Sigmoid colon (tissue), 4 donors: ENCODE data around the gene PDE11A.

Experiments
- EP300 ChIP-seq, 4 donors: sonication (generic); formaldehyde crosslinking; IDR thresholded peaks; one replicate each; pipeline ENCODE4 v1.6.1; 2017; ENCODE audit warnings: antibody characterized with exemption in 4 of 4
- POLR2A ChIP-seq, 2 donors: fragments of 450-650 bp; IDR thresholded peaks; one replicate each; pipeline ENCODE4 v1.6.1; 2016; ENCODE audit warnings: antibody characterized with exemption in 2 of 2, mild to moderate bottlenecking in 2 of 2, moderate library complexity in 2 of 2
- POLR2AphosphoS5 ChIP-seq, 4 donors: sonication (generic); formaldehyde crosslinking; IDR thresholded peaks; one replicate each; pipeline ENCODE4 v1.6.1; 2017; ENCODE audit warnings: antibody characterized with exemption in 4 of 4
- TF ChIP-seq, protein P1 (sequence below), 4 experiments: fragments of 450-650 bp in 3 of 4; fragments of 200-600 bp in 1 of 4; IDR thresholded peaks; one replicate each; pipeline ENCODE4 v1.5.1; 2016 to 2019; ENCODE audit warnings: antibody characterized with exemption in 4 of 4, mild to moderate bottlenecking in 3 of 4, moderate library complexity in 2 of 4

DNA sequence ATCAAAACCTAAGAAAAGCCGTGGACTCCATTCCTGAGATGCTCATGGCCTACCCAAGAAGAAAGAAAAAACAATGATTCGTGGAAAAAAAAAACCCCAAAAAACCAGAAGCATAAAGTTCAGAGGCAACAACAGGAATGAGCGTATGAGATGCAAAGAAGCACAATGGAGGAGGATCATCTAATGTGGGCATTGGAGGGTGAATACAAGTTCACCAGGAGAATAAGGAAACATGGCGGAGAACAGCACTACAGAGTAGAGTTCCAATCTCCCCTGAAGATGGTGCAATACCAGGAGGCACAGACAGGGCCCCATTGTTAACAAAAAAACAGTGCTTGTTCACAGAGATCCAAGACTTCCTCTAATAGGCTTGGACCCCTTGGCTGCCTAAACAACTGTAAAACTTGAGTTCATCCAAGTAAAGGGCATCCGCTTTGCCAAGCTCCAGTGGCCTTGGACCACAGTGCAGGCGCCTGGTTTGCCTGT is 337.2 kb downstream of the PDE11A start:
- TF ChIP-seq, protein P1, sequence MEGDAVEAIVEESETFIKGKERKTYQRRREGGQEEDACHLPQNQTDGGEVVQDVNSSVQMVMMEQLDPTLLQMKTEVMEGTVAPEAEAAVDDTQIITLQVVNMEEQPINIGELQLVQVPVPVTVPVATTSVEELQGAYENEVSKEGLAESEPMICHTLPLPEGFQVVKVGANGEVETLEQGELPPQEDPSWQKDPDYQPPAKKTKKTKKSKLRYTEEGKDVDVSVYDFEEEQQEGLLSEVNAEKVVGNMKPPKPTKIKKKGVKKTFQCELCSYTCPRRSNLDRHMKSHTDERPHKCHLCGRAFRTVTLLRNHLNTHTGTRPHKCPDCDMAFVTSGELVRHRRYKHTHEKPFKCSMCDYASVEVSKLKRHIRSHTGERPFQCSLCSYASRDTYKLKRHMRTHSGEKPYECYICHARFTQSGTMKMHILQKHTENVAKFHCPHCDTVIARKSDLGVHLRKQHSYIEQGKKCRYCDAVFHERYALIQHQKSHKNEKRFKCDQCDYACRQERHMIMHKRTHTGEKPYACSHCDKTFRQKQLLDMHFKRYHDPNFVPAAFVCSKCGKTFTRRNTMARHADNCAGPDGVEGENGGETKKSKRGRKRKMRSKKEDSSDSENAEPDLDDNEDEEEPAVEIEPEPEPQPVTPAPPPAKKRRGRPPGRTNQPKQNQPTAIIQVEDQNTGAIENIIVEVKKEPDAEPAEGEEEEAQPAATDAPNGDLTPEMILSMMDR (IDR thresholded peaks at IDR 0.05) = no peak
- TF ChIP-seq EP300 (IDR thresholded peaks at IDR 0.05) (no peak), POLR2A (IDR thresholded peaks at IDR 0.05) (no peak), POLR2AphosphoS5 (IDR thresholded peaks at IDR 0.05) (no peak)
